ENCODE data around the gene HBM. TPM values are rescaled to one million over a fixed set of nuclear protein-coding genes. Genes with fewer than 3 reads are reported as not detected.
"Not testable (repeated sequence)": the region's sequence is repeated elsewhere in the genome, so short reads cannot be mapped to it uniquely, and the experiment has no call there.

Gene HBM
- total and polyA plus RNA-seq, 2 experiments from 2014 or later, result not detected

GRCh38 chr16:203246-203645, 37.5 kb downstream of the HBM start:
- H3K4me2 ChIP-seq, result no peak overlapping the region
- no peaks in the 10 kb centered on the region for H3K27me3 ChIP-seq
- H3K27ac ChIP-seq, result no peak overlapping the region
- 91% methylated on average over 4 of the region's 4 CpGs for WGBS (ENCODE audit: low lambda C conversion rate, missing lambda C conversion rate)
- H3K9me3 ChIP-seq (ENCODE audit: low read depth), result no peaks in the 10 kb centered on the region
- H3K9me2 ChIP-seq (replicated peaks; ENCODE audit: insufficient read depth), result no peaks in the 10 kb centered on the region
- no peak overlapping the region for H2AFZ ChIP-seq
- peaks cover 22% of the 10 kb centered on the region for H3K79me2 ChIP-seq
- H4K20me1 ChIP-seq (ENCODE audit: insufficient read depth, poor library complexity, severe bottlenecking), result peaks cover 14% of the 10 kb centered on the region
- no peaks in the 10 kb centered on the region for H3K4me1 ChIP-seq (ENCODE audit: insufficient read depth)
- H3K4me3 ChIP-seq, result no peak overlapping the region
- TF ChIP-seq, protein P1, sequence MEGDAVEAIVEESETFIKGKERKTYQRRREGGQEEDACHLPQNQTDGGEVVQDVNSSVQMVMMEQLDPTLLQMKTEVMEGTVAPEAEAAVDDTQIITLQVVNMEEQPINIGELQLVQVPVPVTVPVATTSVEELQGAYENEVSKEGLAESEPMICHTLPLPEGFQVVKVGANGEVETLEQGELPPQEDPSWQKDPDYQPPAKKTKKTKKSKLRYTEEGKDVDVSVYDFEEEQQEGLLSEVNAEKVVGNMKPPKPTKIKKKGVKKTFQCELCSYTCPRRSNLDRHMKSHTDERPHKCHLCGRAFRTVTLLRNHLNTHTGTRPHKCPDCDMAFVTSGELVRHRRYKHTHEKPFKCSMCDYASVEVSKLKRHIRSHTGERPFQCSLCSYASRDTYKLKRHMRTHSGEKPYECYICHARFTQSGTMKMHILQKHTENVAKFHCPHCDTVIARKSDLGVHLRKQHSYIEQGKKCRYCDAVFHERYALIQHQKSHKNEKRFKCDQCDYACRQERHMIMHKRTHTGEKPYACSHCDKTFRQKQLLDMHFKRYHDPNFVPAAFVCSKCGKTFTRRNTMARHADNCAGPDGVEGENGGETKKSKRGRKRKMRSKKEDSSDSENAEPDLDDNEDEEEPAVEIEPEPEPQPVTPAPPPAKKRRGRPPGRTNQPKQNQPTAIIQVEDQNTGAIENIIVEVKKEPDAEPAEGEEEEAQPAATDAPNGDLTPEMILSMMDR (IDR thresholded peaks at IDR 0.05; ENCODE audit: poor library complexity), result no peak
- TF ChIP-seq EZH2 (IDR thresholded peaks at IDR 0.05; ENCODE audit: borderline replicate concordance) (no peak), EZH2phosphoT487 (IDR thresholded peaks at IDR 0.05; ENCODE audit: low read depth, severe bottlenecking, unreplicated experiment) (no peak)
- peaks cover 2% of the 10 kb centered on the region for H3K36me3 ChIP-seq (replicated peaks; ENCODE audit: insufficient read depth, low read depth)
- no peak for DNase-seq (ENCODE audit: low spot score)

- not testable (repeated sequence) for H3K9me3 ChIP-seq (ENCODE audit: low read depth); H3K9me2 ChIP-seq (replicated peaks; ENCODE audit: insufficient read depth); H3K27me3 ChIP-seq; H3K4me1 ChIP-seq (ENCODE audit: insufficient read depth); DNase-seq (ENCODE audit: low spot score); H3K4me2 ChIP-seq; H3K4me3 ChIP-seq; H2AFZ ChIP-seq; H3K36me3 ChIP-seq (replicated peaks; ENCODE audit: insufficient read depth, low read depth); H3K27ac ChIP-seq
- peaks cover 28% of the 10 kb centered on the region for H3K79me2 ChIP-seq
- peaks cover 21% of the 10 kb centered on the region for H4K20me1 ChIP-seq (ENCODE audit: insufficient read depth, poor library complexity, severe bottlenecking)
- WGBS (ENCODE audit: low lambda C conversion rate, missing lambda C conversion rate), result 96% methylated on average over 9 of the region's 9 CpGs
Measured at GRCh38 chr16:204046-204445, 38.3 kb downstream of the HBM start.

DNA sequence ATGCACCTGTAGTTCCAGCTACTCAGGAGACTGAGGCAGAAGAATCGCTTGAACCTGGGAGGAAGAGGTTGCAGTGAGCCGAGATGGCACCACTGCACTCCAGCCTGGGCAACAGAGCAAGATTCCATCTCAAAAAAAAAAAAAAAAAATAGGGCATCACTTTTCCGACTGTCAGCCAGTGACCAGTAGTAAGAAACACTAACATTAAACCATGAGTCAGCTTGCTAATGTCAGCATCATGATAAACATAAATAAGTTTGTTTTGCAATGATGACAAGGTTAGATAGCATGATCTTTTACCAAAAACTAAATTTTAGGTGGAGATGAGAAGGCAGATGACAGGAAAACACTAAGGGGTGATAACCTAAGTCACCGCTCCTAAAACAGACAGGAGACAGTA, 43.6 kb downstream of the HBM start:
- peaks cover 62% of the 10 kb centered on the region for H3K79me2 ChIP-seq
- H3K36me3 ChIP-seq (replicated peaks; ENCODE audit: insufficient read depth, low read depth); H3K27me3 ChIP-seq; H3K9me3 ChIP-seq (ENCODE audit: low read depth); H3K4me1 ChIP-seq (ENCODE audit: insufficient read depth); H3K27ac ChIP-seq; H3K9me2 ChIP-seq (replicated peaks; ENCODE audit: insufficient read depth); H3K4me3 ChIP-seq; H3K4me2 ChIP-seq; DNase-seq (ENCODE audit: low spot score); H2AFZ ChIP-seq: not testable (repeated sequence)
- peaks cover 65% of the 10 kb centered on the region for H4K20me1 ChIP-seq (ENCODE audit: insufficient read depth, poor library complexity, severe bottlenecking)
- 88% methylated on average over 4 of the region's 4 CpGs for WGBS (ENCODE audit: low lambda C conversion rate, missing lambda C conversion rate)

GRCh38 chr16:211631-212180, 45.9 kb downstream of the HBM start:
- H4K20me1 ChIP-seq (ENCODE audit: insufficient read depth, poor library complexity, severe bottlenecking), result peaks cover 77% of the 10 kb centered on the region

DNA sequence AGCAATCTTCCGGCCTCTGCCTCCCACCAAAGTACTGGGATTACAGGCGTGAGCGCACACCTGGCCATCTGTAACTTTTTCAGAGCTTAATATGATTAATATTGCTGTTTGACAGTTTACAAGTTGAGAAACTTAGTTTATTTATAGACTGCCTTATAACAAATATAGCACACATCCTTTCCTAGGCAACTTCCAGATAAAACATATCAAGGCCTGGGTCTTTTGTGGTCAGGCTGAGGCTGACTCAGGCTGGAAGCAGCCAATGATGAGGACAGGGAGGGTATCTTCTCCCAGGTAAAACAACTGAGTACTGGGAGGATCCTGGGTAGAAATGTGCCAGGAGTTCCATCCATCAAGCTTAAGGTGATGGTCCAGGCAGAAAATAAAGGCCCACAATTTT, 47.2 kb downstream of the HBM start:
- Histone ChIP-seq H3K9me2 (replicated peaks; ENCODE audit: insufficient read depth) (no peaks in the 10 kb centered on the region), H3K4me1 (ENCODE audit: insufficient read depth) (no peaks in the 10 kb centered on the region), H2AFZ (no peak overlapping the region), H3K9me3 (ENCODE audit: low read depth) (no peaks in the 10 kb centered on the region), H3K27me3 (no peaks in the 10 kb centered on the region), H4K20me1 (ENCODE audit: insufficient read depth, poor library complexity, severe bottlenecking) (peaks cover 78% of the 10 kb centered on the region), H3K4me2 (no peak overlapping the region), H3K79me2 (peaks cover 94% of the 10 kb centered on the region), H3K36me3 (replicated peaks; ENCODE audit: insufficient read depth, low read depth) (no peaks in the 10 kb centered on the region), H3K4me3 (no peak overlapping the region), H3K27ac (no peak overlapping the region)
- WGBS (ENCODE audit: low lambda C conversion rate, missing lambda C conversion rate), result 87% methylated on average over 3 of the region's 3 CpGs
- no peak for DNase-seq (ENCODE audit: low spot score)
- TF ChIP-seq EZH2phosphoT487 (IDR thresholded peaks at IDR 0.05; ENCODE audit: low read depth, severe bottlenecking, unreplicated experiment), result no peak
- TF ChIP-seq EZH2 (IDR thresholded peaks at IDR 0.05; ENCODE audit: borderline replicate concordance), result no peak
- TF ChIP-seq, protein P1 (IDR thresholded peaks at IDR 0.05; ENCODE audit: poor library complexity), result no peak

More at GRCh38 chr16:211631-212180, 45.9 kb downstream of the HBM start:
- not testable (repeated sequence) for H3K9me2 ChIP-seq (replicated peaks; ENCODE audit: insufficient read depth); H3K4me2 ChIP-seq; H3K27ac ChIP-seq; H3K9me3 ChIP-seq (ENCODE audit: low read depth); H3K27me3 ChIP-seq; H3K4me3 ChIP-seq; H2AFZ ChIP-seq; H3K36me3 ChIP-seq (replicated peaks; ENCODE audit: insufficient read depth, low read depth); H3K4me1 ChIP-seq (ENCODE audit: insufficient read depth); DNase-seq (ENCODE audit: low spot score)
- WGBS (ENCODE audit: low lambda C conversion rate, missing lambda C conversion rate), result 94% methylated on average over 14 of the region's 14 CpGs
- H3K79me2 ChIP-seq, result peaks cover 82% of the 10 kb centered on the region

Small RNA genes within 50 kb of the gene (small RNA-seq; reads per million reads assigned to genes)
- gene RF00019, result not detected

Other genes starting within 250 kb of the HBM start
- gene POLR3K, start 112.4 kb upstream of the HBM start, total RNA-seq, result 2.7 and 2.8 TPM in 2 replicates
- gene POLR3K, start 112.4 kb upstream of the HBM start, polyA plus RNA-seq, result 12.1 and 12.5 TPM in 2 replicates
- gene SNRNP25, start 112.2 kb upstream of the HBM start, total RNA-seq, result 18.2 and 18.3 TPM in 2 replicates
- 35.3 and 43.1 TPM in 2 replicates for gene SNRNP25, start 112.2 kb upstream of the HBM start, polyA plus RNA-seq
- gene RHBDF1, start 93.3 kb upstream of the HBM start, total RNA-seq, result 21.8 and 41.5 TPM in 2 replicates
- gene RHBDF1, start 93.3 kb upstream of the HBM start, polyA plus RNA-seq, result 73.6 and 95.3 TPM in 2 replicates
- gene MPG, start 87.8 kb upstream of the HBM start, total RNA-seq, result 67.4 and 85.7 TPM in 2 replicates
- gene MPG, start 87.8 kb upstream of the HBM start, polyA plus RNA-seq, result 83.9 and 121 TPM in 2 replicates
- gene NPRL3, start 27.3 kb upstream of the HBM start, total RNA-seq, result 5.5 and 10.2 TPM in 2 replicates
- gene NPRL3, start 27.3 kb upstream of the HBM start, polyA plus RNA-seq, result 28.8 and 31.2 TPM in 2 replicates
- gene HBZ, start 13.3 kb upstream of the HBM start, total RNA-seq, result not detected in 2 replicates
- 0.28 TPM in 1 of 2 replicates, not detected in the other for gene HBZ, start 13.3 kb upstream of the HBM start, polyA plus RNA-seq
- gene HBA2, start 6.9 kb downstream of the HBM start, total RNA-seq, result not detected in 2 replicates
- gene HBA2, start 6.9 kb downstream of the HBM start, polyA plus RNA-seq, result not detected in 2 replicates
- not detected in 2 replicates for gene HBA1, start 10.7 kb downstream of the HBM start, total RNA-seq
- gene HBA1, start 10.7 kb downstream of the HBM start, polyA plus RNA-seq, result 1.9 TPM in 1 of 2 replicates, not detected in the other
- gene HBQ1, start 14.5 kb downstream of the HBM start, total RNA-seq, result not detected in 2 replicates
- 0.30 TPM in 1 of 2 replicates, not detected in the other for gene HBQ1, start 14.5 kb downstream of the HBM start, polyA plus RNA-seq
- gene LUC7L, start 63.5 kb downstream of the HBM start, total RNA-seq, result 74.1 and 75.4 TPM in 2 replicates
- 75.2 and 88.1 TPM in 2 replicates for gene LUC7L, start 63.5 kb downstream of the HBM start, polyA plus RNA-seq
- gene FAM234A, start 68.8 kb downstream of the HBM start, total RNA-seq, result 37.6 and 84.1 TPM in 2 replicates
- gene FAM234A, start 68.8 kb downstream of the HBM start, polyA plus RNA-seq, result 96.5 and 106 TPM in 2 replicates
- gene RGS11, start 110.0 kb downstream of the HBM start, total RNA-seq, result 0.04 and 0.57 TPM in 2 replicates
- gene RGS11, start 110.0 kb downstream of the HBM start, polyA plus RNA-seq, result 0.93 and 3.4 TPM in 2 replicates
- gene ARHGDIG, start 114.6 kb downstream of the HBM start, total RNA-seq, result 0.48 TPM in 1 of 2 replicates, not detected in the other
- gene ARHGDIG, start 114.6 kb downstream of the HBM start, polyA plus RNA-seq, result 1.0 and 1.1 TPM in 2 replicates
- 0.08 TPM in 1 of 2 replicates, not detected in the other for gene PDIA2, start 117.2 kb downstream of the HBM start, total RNA-seq
- gene PDIA2, start 117.2 kb downstream of the HBM start, polyA plus RNA-seq, result 0.47 and 1.0 TPM in 2 replicates
- gene AXIN1, start 186.7 kb downstream of the HBM start, total RNA-seq, result 22.5 and 27.2 TPM in 2 replicates
- 16.1 and 22.5 TPM in 2 replicates for gene AXIN1, start 186.7 kb downstream of the HBM start, polyA plus RNA-seq
- 80.0 and 88.1 TPM in 2 replicates for gene MRPL28, start 204.6 kb downstream of the HBM start, total RNA-seq
- 126 and 144 TPM in 2 replicates for gene MRPL28, start 204.6 kb downstream of the HBM start, polyA plus RNA-seq
- 130 and 133 TPM in 2 replicates for gene PGAP6, start 216.0 kb downstream of the HBM start, total RNA-seq
- 205 and 229 TPM in 2 replicates for gene PGAP6, start 216.0 kb downstream of the HBM start, polyA plus RNA-seq
- 168 and 227 TPM in 2 replicates for gene NME4, start 231.2 kb downstream of the HBM start, total RNA-seq
- gene NME4, start 231.2 kb downstream of the HBM start, polyA plus RNA-seq, result 543 and 611 TPM in 2 replicates
- gene DECR2, start 235.9 kb downstream of the HBM start, total RNA-seq, result 29.4 and 54.5 TPM in 2 replicates
- 80.5 and 107 TPM in 2 replicates for gene DECR2, start 235.9 kb downstream of the HBM start, polyA plus RNA-seq

All from hepatocyte (in vitro differentiated cells).